Measurements from ENCODE around the gene LRCH1. TPM values are rescaled to one million over a fixed set of nuclear protein-coding genes. Genes with fewer than 3 reads are reported as not detected.

Gene LRCH1
- total and polyA plus RNA-seq, 4 donors = 2.6 to 6.6 (median 3.4) TPM

DNA sequence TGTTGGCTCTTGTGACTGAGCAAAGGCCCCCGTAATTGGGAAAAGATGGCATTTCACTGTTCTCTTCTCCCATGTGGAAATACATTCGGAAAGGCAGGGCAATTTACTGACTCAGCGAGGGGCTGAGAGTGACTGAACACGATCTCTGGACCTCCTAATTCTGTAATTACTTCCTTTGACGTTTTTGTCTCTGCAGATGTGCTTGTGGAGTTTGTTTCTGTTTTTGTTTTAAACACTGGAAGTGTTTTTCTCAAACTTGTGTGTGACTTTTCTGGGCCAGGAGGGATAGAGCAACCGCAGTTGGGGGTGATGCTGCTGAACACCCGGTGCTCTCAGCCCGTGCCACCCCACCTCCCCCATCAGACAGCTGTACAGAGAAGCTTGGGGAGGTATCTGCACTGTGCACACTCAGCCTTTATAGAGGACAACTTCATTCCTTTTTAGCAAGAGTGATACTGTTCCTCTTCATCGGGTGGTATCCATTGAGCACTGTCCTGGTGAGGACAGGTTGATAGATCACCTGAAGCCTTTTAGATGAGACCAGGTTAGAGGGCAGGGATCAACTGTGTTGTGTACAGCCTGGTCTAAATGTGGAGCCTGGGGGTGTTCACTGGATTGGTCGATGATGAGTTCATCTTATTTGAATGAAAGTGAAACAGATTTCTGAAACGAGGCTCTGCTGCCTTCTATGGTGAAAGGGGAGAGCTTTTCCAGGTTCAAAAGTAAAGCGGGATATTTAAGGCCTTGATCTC is 126.6 kb downstream of the LRCH1 start:
- Histone ChIP-seq H3K9me3 (ENCODE audit: control insufficient read depth in 4 of 4, low read length in 3 of 4) (no peaks in the 10 kb centered on the region), H3K4me3 (ENCODE audit: low read depth in 1 of 3, low read length in 3 of 3) (peak overlapping the region in 2 of 3 donors; percentile 33 to 38), H3K36me3 (ENCODE audit: control insufficient read depth in 4 of 4, insufficient read depth in 3 of 4, low read depth in 1 of 4, low read length in 3 of 4) (no peaks in the 10 kb centered on the region), H3K9ac (ENCODE audit: low read depth in 1 of 2, low read length in 2 of 2) (peak overlapping the region; percentile 67 to 96), H3K27ac (ENCODE audit: low read depth in 1 of 2, low read length in 2 of 2) (peak overlapping the region; percentile 93 to 99), H3K4me1 (ENCODE audit: control insufficient read depth in 4 of 4, insufficient read depth in 4 of 4, low read length in 3 of 4) (peaks cover 9 to 56% (median 32%) of the 10 kb centered on the region in 4 donors), H3K27me3 (ENCODE audit: control insufficient read depth in 4 of 4, insufficient read depth in 4 of 4, low read length in 3 of 4) (no peaks in the 10 kb centered on the region)
- no peak for DNase-seq (ENCODE audit: low spot score)
- TF ChIP-seq JUND (IDR thresholded peaks at IDR 0.05) (peak; percentile 53 to 68), RAD21 (IDR thresholded peaks at IDR 0.05) (peak; percentile 41 to 66), HNF4G (IDR thresholded peaks at IDR 0.05) (peak; percentile 12), SP1 (IDR thresholded peaks at IDR 0.05) (peak; percentile 55), GABPA (IDR thresholded peaks at IDR 0.05 in 1 of 2, conservative IDR thresholded peaks at IDR 0.05 in 1 of 2) (no peak), NR2F2 (IDR thresholded peaks at IDR 0.05) (peak; percentile 50), HNF4A (conservative IDR thresholded peaks at IDR 0.05) (peak; percentile 57 to 76), EGR1 (IDR thresholded peaks at IDR 0.05; ENCODE audit: low read depth in 2 of 2) (no peak), FOXA1 (IDR thresholded peaks at IDR 0.05) (peak; percentile 37), FOXA2 (IDR thresholded peaks at IDR 0.05) (peak; percentile 53), RXRA (IDR thresholded peaks at IDR 0.05) (peak; percentile 17 to 66), TAF1 (conservative IDR thresholded peaks at IDR 0.05) (no peak), CTCF (IDR thresholded peaks at IDR 0.05; ENCODE audit: low read depth, low read length, missing input control) (no peak), YY1 (IDR thresholded peaks at IDR 0.05) (peak; percentile 61), ZBTB33 (IDR thresholded peaks at IDR 0.05) (no peak)
- TF ChIP-seq, protein P1, sequence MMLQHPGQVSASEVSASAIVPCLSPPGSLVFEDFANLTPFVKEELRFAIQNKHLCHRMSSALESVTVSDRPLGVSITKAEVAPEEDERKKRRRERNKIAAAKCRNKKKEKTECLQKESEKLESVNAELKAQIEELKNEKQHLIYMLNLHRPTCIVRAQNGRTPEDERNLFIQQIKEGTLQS (IDR thresholded peaks at IDR 0.05) = no peak
- TF ChIP-seq, protein P2, sequence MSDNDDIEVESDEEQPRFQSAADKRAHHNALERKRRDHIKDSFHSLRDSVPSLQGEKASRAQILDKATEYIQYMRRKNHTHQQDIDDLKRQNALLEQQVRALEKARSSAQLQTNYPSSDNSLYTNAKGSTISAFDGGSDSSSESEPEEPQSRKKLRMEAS (IDR thresholded peaks at IDR 0.05) = peak; percentile 32
- TF ChIP-seq, protein P3, sequence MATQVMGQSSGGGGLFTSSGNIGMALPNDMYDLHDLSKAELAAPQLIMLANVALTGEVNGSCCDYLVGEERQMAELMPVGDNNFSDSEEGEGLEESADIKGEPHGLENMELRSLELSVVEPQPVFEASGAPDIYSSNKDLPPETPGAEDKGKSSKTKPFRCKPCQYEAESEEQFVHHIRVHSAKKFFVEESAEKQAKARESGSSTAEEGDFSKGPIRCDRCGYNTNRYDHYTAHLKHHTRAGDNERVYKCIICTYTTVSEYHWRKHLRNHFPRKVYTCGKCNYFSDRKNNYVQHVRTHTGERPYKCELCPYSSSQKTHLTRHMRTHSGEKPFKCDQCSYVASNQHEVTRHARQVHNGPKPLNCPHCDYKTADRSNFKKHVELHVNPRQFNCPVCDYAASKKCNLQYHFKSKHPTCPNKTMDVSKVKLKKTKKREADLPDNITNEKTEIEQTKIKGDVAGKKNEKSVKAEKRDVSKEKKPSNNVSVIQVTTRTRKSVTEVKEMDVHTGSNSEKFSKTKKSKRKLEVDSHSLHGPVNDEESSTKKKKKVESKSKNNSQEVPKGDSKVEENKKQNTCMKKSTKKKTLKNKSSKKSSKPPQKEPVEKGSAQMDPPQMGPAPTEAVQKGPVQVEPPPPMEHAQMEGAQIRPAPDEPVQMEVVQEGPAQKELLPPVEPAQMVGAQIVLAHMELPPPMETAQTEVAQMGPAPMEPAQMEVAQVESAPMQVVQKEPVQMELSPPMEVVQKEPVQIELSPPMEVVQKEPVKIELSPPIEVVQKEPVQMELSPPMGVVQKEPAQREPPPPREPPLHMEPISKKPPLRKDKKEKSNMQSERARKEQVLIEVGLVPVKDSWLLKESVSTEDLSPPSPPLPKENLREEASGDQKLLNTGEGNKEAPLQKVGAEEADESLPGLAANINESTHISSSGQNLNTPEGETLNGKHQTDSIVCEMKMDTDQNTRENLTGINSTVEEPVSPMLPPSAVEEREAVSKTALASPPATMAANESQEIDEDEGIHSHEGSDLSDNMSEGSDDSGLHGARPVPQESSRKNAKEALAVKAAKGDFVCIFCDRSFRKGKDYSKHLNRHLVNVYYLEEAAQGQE (IDR thresholded peaks at IDR 0.05) = peak; percentile 70
- 21% methylated on average over 12 of the region's 12 CpGs for WGBS
